ENCODE results near the gene CDR2. TPM values are rescaled to one million over a fixed set of nuclear protein-coding genes. Genes with fewer than 3 reads are reported as not detected.
A peak's percentile ranks its signal among the peaks of the same experiment; 100 is the strongest.

Gene CDR2
- total and polyA plus RNA-seq, 2 of the 13 experiments (the other 11 are each of a cell fraction or from before 2014, with no cell fraction given), result 59.0 to 78.9 TPM

DNA sequence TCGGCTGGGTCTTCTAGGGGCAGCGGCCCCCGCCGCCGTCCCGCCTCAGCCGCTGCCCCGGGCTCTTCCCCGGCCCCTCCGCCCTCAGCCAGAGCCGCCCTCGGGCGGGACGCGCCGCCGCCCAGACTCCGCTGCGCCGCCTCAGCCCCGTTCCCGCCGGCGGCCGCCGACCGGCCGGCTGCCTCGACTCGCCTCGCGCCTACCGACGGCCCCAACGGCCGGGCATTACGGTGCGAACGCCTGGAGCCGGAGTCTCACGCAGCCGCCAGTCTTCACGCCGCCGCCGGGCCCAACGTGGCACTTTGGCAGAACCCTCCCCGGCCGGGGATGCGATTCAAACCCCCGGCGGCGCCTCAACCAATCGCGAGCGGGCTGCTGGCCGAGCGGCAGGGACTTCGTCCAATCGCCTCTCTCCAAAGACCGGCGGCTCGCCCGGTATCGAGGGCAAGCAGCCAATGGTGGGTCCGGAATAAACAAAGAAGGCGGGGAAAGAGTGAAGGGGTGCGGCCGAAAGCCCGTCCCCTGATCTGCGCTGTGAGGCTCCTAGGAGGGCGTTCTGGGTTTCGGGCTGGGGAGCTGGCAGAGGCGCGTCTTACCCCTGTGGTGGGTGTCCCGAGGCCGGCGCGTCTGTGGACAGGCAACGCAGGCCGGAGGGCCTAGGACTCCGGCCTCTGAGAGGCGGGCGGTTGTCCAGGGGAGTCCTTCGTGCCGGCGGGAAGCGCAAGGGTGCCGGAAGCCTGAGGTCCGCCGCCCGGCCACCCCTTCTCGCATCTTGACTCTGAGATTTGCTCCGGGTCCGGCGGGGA is at the start of gene CDR2 (continued):
- TF ChIP-seq JUNB (CRISPR knock-in tag; IDR thresholded peaks at IDR 0.05; ENCODE audit: borderline replicate concordance) (no peak), ZNF660 (CRISPR knock-in tag; IDR thresholded peaks at IDR 0.05; ENCODE audit: borderline replicate concordance, low read depth) (no peak), SOX6 (IDR thresholded peaks at IDR 0.05) (no peak), SOX6 (CRISPR knock-in tag; IDR thresholded peaks at IDR 0.05) (peak; percentile 82), FOXJ3 (CRISPR knock-in tag; IDR thresholded peaks at IDR 0.05; ENCODE audit: borderline replicate concordance) (peak; percentile 78; the same call in 1 of the 2 replicates), ZZZ3 (CRISPR knock-in tag; IDR thresholded peaks at IDR 0.05; ENCODE audit: borderline replicate concordance) (no peak), ZNF367 (CRISPR knock-in tag; IDR thresholded peaks at IDR 0.05; ENCODE audit: borderline replicate concordance) (no peak; the same call in 1 of the 2 replicates), KDM5A (IDR thresholded peaks at IDR 0.05; ENCODE audit: borderline replicate concordance, low read length) (peak; percentile 71; the same call in 1 of the 2 replicates), MBNL3 (CRISPR knock-in tag; conservative IDR thresholded peaks at IDR 0.05) (no peak), TBP (CRISPR knock-in tag; IDR thresholded peaks at IDR 0.05) (0 out of 2 replicates have a peak, but pooled peaks have one; percentile 51), ARID2 (CRISPR knock-in tag; IDR thresholded peaks at IDR 0.05; ENCODE audit: borderline replicate concordance) (no peak)
- TF ChIP-seq, protein P1, sequence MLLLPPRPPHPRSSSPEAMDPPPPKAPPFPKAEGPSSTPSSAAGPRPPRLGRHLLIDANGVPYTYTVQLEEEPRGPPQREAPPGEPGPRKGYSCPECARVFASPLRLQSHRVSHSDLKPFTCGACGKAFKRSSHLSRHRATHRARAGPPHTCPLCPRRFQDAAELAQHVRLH (CRISPR knock-in tag; IDR thresholded peaks at IDR 0.05; ENCODE audit: borderline replicate concordance, low read depth), result peak; percentile 60
- TF ChIP-seq, protein P2, sequence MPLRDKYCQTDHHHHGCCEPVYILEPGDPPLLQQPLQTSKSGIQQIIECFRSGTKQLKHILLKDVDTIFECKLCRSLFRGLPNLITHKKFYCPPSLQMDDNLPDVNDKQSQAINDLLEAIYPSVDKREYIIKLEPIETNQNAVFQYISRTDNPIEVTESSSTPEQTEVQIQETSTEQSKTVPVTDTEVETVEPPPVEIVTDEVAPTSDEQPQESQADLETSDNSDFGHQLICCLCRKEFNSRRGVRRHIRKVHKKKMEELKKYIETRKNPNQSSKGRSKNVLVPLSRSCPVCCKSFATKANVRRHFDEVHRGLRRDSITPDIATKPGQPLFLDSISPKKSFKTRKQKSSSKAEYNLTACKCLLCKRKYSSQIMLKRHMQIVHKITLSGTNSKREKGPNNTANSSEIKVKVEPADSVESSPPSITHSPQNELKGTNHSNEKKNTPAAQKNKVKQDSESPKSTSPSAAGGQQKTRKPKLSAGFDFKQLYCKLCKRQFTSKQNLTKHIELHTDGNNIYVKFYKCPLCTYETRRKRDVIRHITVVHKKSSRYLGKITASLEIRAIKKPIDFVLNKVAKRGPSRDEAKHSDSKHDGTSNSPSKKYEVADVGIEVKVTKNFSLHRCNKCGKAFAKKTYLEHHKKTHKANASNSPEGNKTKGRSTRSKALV (CRISPR knock-in tag; IDR thresholded peaks at IDR 0.05), result peak; percentile 83; the same call in 1 of the 2 replicates
- TF ChIP-seq, protein P3, sequence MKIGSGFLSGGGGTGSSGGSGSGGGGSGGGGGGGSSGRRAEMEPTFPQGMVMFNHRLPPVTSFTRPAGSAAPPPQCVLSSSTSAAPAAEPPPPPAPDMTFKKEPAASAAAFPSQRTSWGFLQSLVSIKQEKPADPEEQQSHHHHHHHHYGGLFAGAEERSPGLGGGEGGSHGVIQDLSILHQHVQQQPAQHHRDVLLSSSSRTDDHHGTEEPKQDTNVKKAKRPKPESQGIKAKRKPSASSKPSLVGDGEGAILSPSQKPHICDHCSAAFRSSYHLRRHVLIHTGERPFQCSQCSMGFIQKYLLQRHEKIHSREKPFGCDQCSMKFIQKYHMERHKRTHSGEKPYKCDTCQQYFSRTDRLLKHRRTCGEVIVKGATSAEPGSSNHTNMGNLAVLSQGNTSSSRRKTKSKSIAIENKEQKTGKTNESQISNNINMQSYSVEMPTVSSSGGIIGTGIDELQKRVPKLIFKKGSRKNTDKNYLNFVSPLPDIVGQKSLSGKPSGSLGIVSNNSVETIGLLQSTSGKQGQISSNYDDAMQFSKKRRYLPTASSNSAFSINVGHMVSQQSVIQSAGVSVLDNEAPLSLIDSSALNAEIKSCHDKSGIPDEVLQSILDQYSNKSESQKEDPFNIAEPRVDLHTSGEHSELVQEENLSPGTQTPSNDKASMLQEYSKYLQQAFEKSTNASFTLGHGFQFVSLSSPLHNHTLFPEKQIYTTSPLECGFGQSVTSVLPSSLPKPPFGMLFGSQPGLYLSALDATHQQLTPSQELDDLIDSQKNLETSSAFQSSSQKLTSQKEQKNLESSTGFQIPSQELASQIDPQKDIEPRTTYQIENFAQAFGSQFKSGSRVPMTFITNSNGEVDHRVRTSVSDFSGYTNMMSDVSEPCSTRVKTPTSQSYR (CRISPR knock-in tag; IDR thresholded peaks at IDR 0.05; ENCODE audit: borderline replicate concordance), result no peak
- TF ChIP-seq, protein P4, sequence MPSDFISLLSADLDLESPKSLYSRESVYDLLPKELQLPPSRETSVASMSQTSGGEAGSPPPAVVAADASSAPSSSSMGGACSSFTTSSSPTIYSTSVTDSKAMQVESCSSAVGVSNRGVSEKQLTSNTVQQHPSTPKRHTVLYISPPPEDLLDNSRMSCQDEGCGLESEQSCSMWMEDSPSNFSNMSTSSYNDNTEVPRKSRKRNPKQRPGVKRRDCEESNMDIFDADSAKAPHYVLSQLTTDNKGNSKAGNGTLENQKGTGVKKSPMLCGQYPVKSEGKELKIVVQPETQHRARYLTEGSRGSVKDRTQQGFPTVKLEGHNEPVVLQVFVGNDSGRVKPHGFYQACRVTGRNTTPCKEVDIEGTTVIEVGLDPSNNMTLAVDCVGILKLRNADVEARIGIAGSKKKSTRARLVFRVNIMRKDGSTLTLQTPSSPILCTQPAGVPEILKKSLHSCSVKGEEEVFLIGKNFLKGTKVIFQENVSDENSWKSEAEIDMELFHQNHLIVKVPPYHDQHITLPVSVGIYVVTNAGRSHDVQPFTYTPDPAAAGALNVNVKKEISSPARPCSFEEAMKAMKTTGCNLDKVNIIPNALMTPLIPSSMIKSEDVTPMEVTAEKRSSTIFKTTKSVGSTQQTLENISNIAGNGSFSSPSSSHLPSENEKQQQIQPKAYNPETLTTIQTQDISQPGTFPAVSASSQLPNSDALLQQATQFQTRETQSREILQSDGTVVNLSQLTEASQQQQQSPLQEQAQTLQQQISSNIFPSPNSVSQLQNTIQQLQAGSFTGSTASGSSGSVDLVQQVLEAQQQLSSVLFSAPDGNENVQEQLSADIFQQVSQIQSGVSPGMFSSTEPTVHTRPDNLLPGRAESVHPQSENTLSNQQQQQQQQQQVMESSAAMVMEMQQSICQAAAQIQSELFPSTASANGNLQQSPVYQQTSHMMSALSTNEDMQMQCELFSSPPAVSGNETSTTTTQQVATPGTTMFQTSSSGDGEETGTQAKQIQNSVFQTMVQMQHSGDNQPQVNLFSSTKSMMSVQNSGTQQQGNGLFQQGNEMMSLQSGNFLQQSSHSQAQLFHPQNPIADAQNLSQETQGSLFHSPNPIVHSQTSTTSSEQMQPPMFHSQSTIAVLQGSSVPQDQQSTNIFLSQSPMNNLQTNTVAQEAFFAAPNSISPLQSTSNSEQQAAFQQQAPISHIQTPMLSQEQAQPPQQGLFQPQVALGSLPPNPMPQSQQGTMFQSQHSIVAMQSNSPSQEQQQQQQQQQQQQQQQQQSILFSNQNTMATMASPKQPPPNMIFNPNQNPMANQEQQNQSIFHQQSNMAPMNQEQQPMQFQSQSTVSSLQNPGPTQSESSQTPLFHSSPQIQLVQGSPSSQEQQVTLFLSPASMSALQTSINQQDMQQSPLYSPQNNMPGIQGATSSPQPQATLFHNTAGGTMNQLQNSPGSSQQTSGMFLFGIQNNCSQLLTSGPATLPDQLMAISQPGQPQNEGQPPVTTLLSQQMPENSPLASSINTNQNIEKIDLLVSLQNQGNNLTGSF (CRISPR knock-in tag; IDR thresholded peaks at IDR 0.05), result no peak; the same call in 1 of the 2 replicates
- TF ChIP-seq, protein P5, sequence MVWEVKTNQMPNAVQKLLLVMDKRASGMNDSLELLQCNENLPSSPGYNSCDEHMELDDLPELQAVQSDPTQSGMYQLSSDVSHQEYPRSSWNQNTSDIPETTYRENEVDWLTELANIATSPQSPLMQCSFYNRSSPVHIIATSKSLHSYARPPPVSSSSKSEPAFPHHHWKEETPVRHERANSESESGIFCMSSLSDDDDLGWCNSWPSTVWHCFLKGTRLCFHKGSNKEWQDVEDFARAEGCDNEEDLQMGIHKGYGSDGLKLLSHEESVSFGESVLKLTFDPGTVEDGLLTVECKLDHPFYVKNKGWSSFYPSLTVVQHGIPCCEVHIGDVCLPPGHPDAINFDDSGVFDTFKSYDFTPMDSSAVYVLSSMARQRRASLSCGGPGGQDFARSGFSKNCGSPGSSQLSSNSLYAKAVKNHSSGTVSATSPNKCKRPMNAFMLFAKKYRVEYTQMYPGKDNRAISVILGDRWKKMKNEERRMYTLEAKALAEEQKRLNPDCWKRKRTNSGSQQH (CRISPR knock-in tag; IDR thresholded peaks at IDR 0.05; ENCODE audit: low read depth), result no peak

Data from HepG2 (cell line).